GM23338 (cell line): ENCODE measurements around the gene SULT2B1.

Source experiments
- CREB1 ChIP-seq: fragments of 250-450 bp; sonication (Bioruptor Pico); IDR thresholded peaks from 2 replicates; pipeline ENCODE4 v1.5.0; 2020; ENCODE audit warnings: low read depth, mild to moderate bottlenecking, moderate library complexity
- ETS1 ChIP-seq: IDR thresholded peaks from 2 replicates; pipeline ENCODE4 v1.6.1; 2016; ENCODE audit warnings: antibody characterized with exemption
- EZH2 ChIP-seq: fragments of 200-600 bp; sonication (generic); IDR thresholded peaks from one replicate; pipeline ENCODE4 v1.8.0; 2017; ENCODE audit warnings: antibody characterized with exemption, mild to moderate bottlenecking, low read depth; ENCODE audit not compliant: unreplicated experiment
- EZH2phosphoT487 ChIP-seq: fragments of 200-600 bp; sonication (generic); IDR thresholded peaks from one replicate; pipeline ENCODE4 v1.8.1; 2018; ENCODE audit warnings: antibody characterized with exemption; ENCODE audit not compliant: unreplicated experiment
- JUNB ChIP-seq: IDR thresholded peaks from one replicate; pipeline ENCODE4 v1.6.1; 2016; ENCODE audit warnings: antibody characterized with exemption; ENCODE audit not compliant: unreplicated experiment
- NANOG ChIP-seq: IDR thresholded peaks from 2 replicates; pipeline ENCODE4 v1.6.1; 2016; ENCODE audit warnings: antibody characterized with exemption, borderline replicate concordance
- POLR2AphosphoS5 ChIP-seq: IDR thresholded peaks from 2 replicates; pipeline ENCODE4 v1.6.1; 2016; ENCODE audit warnings: antibody characterized with exemption, low read depth
- REST ChIP-seq: IDR thresholded peaks from one replicate; pipeline ENCODE4 v1.6.1; 2018; ENCODE audit warnings: antibody characterized with exemption; ENCODE audit not compliant: unreplicated experiment
- STAT1 ChIP-seq: IDR thresholded peaks from one replicate; pipeline ENCODE4 v1.6.1; 2016; ENCODE audit warnings: antibody characterized with exemption; ENCODE audit not compliant: unreplicated experiment
- ZNF114 ChIP-seq: fragments of 250-450 bp; sonication (Bioruptor Pico); IDR thresholded peaks from 2 replicates; pipeline ENCODE4 v1.5.0; 2020; ENCODE audit warnings: mild to moderate bottlenecking, moderate library complexity
- ZNF331 ChIP-seq: fragments of 250-450 bp; sonication (Bioruptor Pico); IDR thresholded peaks from 2 replicates; pipeline ENCODE4 v1.5.0; 2020; ENCODE audit warnings: low read depth, mild to moderate bottlenecking, moderate library complexity
- TF ChIP-seq, protein P1 (sequence below), 2 experiments: fragments of 200-600 bp in 1 of 2; sonication (generic) in 1 of 2; conservative IDR thresholded peaks; 2 replicates each; pipeline versions ENCODE4 v1.5.1 to v1.6.1; 2016 to 2017; ENCODE audit warnings: antibody characterized with exemption in 2 of 2, low read depth in 2 of 2, mild to moderate bottlenecking in 2 of 2, moderate library complexity in 1 of 2
- TF ChIP-seq, protein P2 (sequence below): fragments of 250-450 bp; sonication (Bioruptor Pico); IDR thresholded peaks from 2 replicates; pipeline ENCODE4 v1.5.0; 2020; ENCODE audit warnings: mild to moderate bottlenecking, moderate library complexity

DNA sequence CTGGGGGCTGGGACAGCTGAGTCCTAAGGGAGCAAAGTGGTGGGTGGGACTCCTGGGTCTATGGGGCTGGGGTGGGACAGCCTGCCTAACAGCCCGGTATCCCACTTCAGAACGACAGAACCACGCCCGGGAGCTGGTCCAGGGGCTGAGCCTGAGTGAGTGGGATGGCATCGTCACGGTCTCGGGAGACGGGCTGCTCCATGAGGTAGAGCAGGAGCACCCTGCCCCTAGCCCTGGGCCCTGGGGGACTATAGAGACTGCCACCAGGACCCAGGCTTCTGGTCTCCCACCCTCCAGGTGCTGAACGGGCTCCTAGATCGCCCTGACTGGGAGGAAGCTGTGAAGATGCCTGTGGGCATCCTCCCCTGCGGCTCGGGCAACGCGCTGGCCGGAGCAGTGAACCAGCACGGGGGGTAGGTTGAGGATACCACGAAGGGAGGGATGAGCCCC is 75.9 kb downstream of the SULT2B1 start:
- TF ChIP-seq, protein P1, sequence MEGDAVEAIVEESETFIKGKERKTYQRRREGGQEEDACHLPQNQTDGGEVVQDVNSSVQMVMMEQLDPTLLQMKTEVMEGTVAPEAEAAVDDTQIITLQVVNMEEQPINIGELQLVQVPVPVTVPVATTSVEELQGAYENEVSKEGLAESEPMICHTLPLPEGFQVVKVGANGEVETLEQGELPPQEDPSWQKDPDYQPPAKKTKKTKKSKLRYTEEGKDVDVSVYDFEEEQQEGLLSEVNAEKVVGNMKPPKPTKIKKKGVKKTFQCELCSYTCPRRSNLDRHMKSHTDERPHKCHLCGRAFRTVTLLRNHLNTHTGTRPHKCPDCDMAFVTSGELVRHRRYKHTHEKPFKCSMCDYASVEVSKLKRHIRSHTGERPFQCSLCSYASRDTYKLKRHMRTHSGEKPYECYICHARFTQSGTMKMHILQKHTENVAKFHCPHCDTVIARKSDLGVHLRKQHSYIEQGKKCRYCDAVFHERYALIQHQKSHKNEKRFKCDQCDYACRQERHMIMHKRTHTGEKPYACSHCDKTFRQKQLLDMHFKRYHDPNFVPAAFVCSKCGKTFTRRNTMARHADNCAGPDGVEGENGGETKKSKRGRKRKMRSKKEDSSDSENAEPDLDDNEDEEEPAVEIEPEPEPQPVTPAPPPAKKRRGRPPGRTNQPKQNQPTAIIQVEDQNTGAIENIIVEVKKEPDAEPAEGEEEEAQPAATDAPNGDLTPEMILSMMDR (conservative IDR thresholded peaks at IDR 0.05; ENCODE audit: low read depth in 2 of 2), result no peak
- no peak for TF ChIP-seq REST
- no peak for TF ChIP-seq EZH2
- TF ChIP-seq EZH2phosphoT487, result no peak
- no peak for TF ChIP-seq JUNB
- TF ChIP-seq POLR2AphosphoS5, result 0 out of 2 replicates have a peak, but pooled peaks have one; percentile 12
- TF ChIP-seq ETS1, result no peak
- TF ChIP-seq CREB1 (CRISPR knock-in tag), result no peak
- TF ChIP-seq ZNF331 (CRISPR knock-in tag), result no peak
- TF ChIP-seq NANOG, result no peak
- no peak for TF ChIP-seq STAT1
- no peak for TF ChIP-seq ZNF114 (CRISPR knock-in tag)
- TF ChIP-seq, protein P2, sequence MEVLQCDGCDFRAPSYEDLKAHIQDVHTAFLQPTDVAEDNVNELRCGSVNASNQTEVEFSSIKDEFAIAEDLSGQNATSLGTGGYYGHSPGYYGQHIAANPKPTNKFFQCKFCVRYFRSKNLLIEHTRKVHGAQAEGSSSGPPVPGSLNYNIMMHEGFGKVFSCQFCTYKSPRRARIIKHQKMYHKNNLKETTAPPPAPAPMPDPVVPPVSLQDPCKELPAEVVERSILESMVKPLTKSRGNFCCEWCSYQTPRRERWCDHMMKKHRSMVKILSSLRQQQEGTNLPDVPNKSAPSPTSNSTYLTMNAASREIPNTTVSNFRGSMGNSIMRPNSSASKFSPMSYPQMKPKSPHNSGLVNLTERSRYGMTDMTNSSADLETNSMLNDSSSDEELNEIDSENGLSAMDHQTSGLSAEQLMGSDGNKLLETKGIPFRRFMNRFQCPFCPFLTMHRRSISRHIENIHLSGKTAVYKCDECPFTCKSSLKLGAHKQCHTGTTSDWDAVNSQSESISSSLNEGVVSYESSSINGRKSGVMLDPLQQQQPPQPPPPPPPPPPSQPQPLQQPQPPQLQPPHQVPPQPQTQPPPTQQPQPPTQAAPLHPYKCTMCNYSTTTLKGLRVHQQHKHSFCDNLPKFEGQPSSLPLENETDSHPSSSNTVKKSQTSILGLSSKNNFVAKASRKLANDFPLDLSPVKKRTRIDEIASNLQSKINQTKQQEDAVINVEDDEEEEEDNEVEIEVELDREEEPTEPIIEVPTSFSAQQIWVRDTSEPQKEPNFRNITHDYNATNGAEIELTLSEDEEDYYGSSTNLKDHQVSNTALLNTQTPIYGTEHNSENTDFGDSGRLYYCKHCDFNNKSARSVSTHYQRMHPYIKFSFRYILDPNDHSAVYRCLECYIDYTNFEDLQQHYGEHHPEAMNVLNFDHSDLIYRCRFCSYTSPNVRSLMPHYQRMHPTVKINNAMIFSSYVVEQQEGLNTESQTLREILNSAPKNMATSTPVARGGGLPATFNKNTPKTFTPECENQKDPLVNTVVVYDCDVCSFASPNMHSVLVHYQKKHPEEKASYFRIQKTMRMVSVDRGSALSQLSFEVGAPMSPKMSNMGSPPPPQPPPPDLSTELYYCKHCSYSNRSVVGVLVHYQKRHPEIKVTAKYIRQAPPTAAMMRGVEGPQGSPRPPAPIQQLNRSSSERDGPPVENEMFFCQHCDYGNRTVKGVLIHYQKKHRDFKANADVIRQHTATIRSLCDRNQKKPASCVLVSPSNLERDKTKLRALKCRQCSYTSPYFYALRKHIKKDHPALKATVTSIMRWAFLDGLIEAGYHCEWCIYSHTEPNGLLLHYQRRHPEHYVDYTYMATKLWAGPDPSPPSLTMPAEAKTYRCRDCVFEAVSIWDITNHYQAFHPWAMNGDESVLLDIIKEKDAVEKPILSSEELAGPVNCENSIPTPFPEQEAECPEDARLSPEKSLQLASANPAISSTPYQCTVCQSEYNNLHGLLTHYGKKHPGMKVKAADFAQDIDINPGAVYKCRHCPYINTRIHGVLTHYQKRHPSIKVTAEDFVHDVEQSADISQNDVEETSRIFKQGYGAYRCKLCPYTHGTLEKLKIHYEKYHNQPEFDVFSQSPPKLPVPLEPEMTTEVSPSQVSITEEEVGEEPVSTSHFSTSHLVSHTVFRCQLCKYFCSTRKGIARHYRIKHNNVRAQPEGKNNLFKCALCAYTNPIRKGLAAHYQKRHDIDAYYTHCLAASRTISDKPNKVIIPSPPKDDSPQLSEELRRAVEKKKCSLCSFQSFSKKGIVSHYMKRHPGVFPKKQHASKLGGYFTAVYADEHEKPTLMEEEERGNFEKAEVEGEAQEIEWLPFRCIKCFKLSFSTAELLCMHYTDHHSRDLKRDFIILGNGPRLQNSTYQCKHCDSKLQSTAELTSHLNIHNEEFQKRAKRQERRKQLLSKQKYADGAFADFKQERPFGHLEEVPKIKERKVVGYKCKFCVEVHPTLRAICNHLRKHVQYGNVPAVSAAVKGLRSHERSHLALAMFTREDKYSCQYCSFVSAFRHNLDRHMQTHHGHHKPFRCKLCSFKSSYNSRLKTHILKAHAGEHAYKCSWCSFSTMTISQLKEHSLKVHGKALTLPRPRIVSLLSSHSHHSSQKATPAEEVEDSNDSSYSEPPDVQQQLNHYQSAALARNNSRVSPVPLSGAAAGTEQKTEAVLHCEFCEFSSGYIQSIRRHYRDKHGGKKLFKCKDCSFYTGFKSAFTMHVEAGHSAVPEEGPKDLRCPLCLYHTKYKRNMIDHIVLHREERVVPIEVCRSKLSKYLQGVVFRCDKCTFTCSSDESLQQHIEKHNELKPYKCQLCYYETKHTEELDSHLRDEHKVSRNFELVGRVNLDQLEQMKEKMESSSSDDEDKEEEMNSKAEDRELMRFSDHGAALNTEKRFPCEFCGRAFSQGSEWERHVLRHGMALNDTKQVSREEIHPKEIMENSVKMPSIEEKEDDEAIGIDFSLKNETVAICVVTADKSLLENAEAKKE (CRISPR knock-in tag), result no peak
